Neural crest cell (in vitro differentiated cells): ENCODE data around the gene ADGRB3. TPM values are rescaled to one million over a fixed set of nuclear protein-coding genes. Genes with fewer than 3 reads are reported as not detected.

Experiments used
- DNase-seq: peaks from one replicate; pipeline ENCODE4 v3.0.0; 2021; ENCODE audit warnings: low read depth, mixed read lengths, low spot score
- H3K27ac Mint-ChIP-seq: one replicate; pipeline ENCODE4 v1.8.0; 2021; ENCODE audit warnings: mild to moderate bottlenecking, mixed read lengths; ENCODE audit not compliant: unreplicated experiment
- H3K27me3 Mint-ChIP-seq: 2 replicates; pipeline ENCODE4 v1.8.0; 2021; ENCODE audit warnings: low read depth, mild to moderate bottlenecking, mixed read lengths
- H3K36me3 Mint-ChIP-seq: 2 replicates; pipeline ENCODE4 v1.8.0; 2021; ENCODE audit warnings: low read depth, mild to moderate bottlenecking, mixed read lengths
- H3K4me1 Mint-ChIP-seq: 2 replicates; pipeline ENCODE4 v1.8.0; 2021; ENCODE audit warnings: mixed read lengths
- H3K4me3 Mint-ChIP-seq: one replicate; pipeline ENCODE4 v1.8.0; 2021; ENCODE audit warnings: mild to moderate bottlenecking, mixed read lengths
- H3K9me3 Mint-ChIP-seq: 2 replicates; pipeline ENCODE4 v1.8.0; 2021; ENCODE audit warnings: mixed read lengths
- total RNA-seq: library from RNA; stranded (reverse); gene quantifications from 2 replicates; pipeline ENCODE4 v1.2.1, GENCODE V29; 2021
- TF ChIP-seq, protein P1 (sequence below): fragments of 200-600 bp; sonication (generic); conservative IDR thresholded peaks from 2 replicates; pipeline ENCODE4 v1.5.0; 2021; ENCODE audit warnings: antibody characterized with exemption, mild to moderate bottlenecking

ADGRB3 gene
- total RNA-seq, 1 donor from 2014 or later, result 5.1 TPM

DNA sequence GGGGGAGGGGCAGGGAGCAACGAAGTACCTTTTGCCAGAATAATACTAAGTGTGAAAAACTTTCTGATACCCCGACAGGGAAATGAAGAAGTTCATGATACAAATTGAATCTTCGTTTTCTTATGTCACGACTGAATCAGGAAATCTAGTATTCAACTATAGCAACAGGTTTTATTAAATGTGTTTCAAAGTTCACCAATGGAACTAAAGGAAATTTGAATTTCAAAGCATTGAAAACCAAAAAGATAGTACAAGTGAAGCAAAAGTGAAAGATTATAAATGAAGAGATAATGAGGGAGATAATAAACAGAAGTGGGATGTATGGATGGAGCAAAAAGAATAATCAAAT lies 333.2 kb downstream of the ADGRB3 start:
- Mint-ChIP-seq H3K4me1 (peaks cover 7% of the 10 kb centered on the region), H3K9me3 (no peaks in the 10 kb centered on the region), H3K27ac (no peak overlapping the region), H3K36me3 (no peaks in the 10 kb centered on the region), H3K4me3 (no peak overlapping the region), H3K27me3 (no peaks in the 10 kb centered on the region)
- DNase-seq, result no peak
- TF ChIP-seq, protein P1, sequence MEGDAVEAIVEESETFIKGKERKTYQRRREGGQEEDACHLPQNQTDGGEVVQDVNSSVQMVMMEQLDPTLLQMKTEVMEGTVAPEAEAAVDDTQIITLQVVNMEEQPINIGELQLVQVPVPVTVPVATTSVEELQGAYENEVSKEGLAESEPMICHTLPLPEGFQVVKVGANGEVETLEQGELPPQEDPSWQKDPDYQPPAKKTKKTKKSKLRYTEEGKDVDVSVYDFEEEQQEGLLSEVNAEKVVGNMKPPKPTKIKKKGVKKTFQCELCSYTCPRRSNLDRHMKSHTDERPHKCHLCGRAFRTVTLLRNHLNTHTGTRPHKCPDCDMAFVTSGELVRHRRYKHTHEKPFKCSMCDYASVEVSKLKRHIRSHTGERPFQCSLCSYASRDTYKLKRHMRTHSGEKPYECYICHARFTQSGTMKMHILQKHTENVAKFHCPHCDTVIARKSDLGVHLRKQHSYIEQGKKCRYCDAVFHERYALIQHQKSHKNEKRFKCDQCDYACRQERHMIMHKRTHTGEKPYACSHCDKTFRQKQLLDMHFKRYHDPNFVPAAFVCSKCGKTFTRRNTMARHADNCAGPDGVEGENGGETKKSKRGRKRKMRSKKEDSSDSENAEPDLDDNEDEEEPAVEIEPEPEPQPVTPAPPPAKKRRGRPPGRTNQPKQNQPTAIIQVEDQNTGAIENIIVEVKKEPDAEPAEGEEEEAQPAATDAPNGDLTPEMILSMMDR, result no peak

DNA sequence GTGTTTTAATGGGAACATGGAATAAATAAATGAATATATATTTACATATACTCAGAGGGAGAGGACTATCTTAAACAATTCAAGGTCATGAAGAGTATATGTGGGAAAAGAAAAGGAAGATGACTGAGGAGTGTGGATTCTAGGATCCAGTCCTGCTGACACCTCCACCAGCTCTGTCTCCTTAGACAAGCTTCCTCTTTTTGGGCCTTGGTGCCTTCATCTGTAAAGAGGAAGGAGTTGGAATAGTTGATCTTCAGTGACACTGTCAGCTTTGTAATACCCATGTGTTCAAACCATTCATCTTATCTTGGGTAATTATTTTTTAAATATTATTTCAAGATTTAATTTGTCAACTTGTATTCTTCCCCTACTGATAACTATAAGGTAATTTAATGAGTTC lies 338.0 kb downstream of the ADGRB3 start:
- H3K4me3 Mint-ChIP-seq, result no peak overlapping the region
- DNase-seq, result no peak
- H3K9me3 Mint-ChIP-seq, result no peaks in the 10 kb centered on the region
- H3K27ac Mint-ChIP-seq, result no peak overlapping the region
- no peaks in the 10 kb centered on the region for H3K36me3 Mint-ChIP-seq
- TF ChIP-seq, protein P1, result no peak
- H3K4me1 Mint-ChIP-seq, result peaks cover 17% of the 10 kb centered on the region
- H3K27me3 Mint-ChIP-seq, result no peaks in the 10 kb centered on the region

DNA sequence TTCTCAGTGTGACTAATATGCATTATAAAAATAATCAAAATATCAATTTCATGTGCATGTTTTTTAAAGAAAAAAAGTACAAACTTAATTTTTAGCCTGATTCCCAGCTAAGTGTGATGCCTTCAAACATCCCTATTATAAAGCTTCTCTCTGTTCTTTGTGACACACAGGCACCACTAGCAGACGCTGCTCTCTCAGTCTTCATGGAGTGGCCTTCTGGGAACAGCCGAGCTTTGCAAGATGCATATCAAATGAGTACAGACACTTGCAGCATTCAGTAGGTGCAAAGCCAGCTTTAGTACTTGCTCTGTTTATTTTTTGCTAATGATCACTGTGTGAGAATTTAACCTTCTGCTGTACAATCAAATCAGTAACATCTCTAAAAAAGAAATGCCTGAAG lies 340.0 kb downstream of the ADGRB3 start:
- TF ChIP-seq, protein P1, result peak; percentile 28
- peak; percentile 9 for DNase-seq
- peaks cover 17% of the 10 kb centered on the region for H3K4me1 Mint-ChIP-seq
- no peaks in the 10 kb centered on the region for H3K9me3 Mint-ChIP-seq
- no peak overlapping the region for H3K27ac Mint-ChIP-seq
- H3K27me3 Mint-ChIP-seq, result no peaks in the 10 kb centered on the region
- H3K36me3 Mint-ChIP-seq, result no peaks in the 10 kb centered on the region
- no peak overlapping the region for H3K4me3 Mint-ChIP-seq

DNA sequence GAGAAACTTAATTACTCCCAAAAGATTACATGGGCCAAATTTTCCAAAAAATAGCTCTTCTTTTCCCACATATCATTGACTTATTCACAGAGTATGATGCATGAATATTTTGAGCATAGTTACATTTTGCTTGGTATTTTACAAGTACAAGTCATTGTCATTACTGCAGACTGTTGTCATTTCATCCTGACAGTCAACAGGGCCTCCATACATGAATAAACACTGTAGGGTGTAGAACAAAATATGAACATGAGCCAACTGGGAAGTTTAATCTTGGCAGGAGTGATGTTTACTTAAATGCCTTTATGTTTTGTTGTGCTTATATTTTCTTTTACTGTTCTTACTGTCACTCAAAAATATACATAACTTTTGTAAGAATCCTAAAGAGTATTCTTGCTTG lies 340.7 kb downstream of the ADGRB3 start:
- Mint-ChIP-seq H3K4me3 (no peak overlapping the region), H3K27me3 (no peaks in the 10 kb centered on the region), H3K36me3 (no peaks in the 10 kb centered on the region), H3K27ac (no peak overlapping the region), H3K9me3 (no peaks in the 10 kb centered on the region), H3K4me1 (peaks cover 17% of the 10 kb centered on the region)
- DNase-seq, result no peak
- TF ChIP-seq, protein P1, result no peak

DNA sequence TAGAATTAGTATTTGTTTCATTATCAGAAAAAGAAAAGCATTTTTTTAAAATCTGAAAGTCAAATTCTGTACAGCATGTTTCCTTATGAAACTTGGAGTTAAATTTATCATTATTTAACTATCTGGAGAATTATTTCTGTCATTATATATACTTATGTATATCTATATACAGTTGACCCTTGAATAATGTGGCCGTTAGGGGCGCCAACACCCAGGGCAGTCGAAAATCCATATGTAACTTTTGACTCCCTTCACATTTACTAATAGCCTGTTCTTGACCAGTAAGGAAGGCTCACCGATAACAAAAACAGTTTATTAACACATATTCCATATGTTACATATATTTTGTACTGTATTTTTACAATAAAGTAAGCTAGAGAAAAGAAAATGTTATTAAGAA lies 341.2 kb downstream of the ADGRB3 start:
- Mint-ChIP-seq H3K27me3 (no peaks in the 10 kb centered on the region), H3K4me3 (no peak overlapping the region)
- DNase-seq, result no peak

More for the DNA sequence above, 341.2 kb downstream of the ADGRB3 start:
- TF ChIP-seq, protein P1, result peak; percentile 44
- no peaks in the 10 kb centered on the region for H3K9me3 Mint-ChIP-seq
- H3K36me3 Mint-ChIP-seq, result no peaks in the 10 kb centered on the region
- H3K27ac Mint-ChIP-seq, result no peak overlapping the region
- H3K4me1 Mint-ChIP-seq, result peaks cover 17% of the 10 kb centered on the region
